Measurements from ENCODE around the gene ZDHHC18.

DNA sequence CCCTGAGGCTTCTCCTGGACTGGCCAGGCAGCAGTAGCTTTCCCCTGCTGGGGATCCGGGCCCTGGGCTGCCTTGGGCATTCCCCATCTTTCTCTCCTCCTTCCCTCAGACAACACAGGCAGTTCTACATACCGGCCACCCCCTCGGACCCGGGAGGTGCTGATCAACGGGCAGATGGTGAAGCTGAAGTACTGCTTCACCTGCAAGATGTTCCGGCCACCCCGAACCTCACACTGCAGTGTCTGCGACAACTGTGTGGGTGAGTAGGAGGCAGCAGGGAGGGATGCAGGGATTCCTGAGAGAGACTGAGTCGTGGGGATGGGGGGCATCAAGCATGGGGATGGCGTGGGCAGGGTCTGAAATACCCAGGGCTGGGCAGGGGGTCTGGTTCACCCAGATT lies 22.0 kb downstream of the ZDHHC18 start:
- TF ChIP-seq, protein P1, sequence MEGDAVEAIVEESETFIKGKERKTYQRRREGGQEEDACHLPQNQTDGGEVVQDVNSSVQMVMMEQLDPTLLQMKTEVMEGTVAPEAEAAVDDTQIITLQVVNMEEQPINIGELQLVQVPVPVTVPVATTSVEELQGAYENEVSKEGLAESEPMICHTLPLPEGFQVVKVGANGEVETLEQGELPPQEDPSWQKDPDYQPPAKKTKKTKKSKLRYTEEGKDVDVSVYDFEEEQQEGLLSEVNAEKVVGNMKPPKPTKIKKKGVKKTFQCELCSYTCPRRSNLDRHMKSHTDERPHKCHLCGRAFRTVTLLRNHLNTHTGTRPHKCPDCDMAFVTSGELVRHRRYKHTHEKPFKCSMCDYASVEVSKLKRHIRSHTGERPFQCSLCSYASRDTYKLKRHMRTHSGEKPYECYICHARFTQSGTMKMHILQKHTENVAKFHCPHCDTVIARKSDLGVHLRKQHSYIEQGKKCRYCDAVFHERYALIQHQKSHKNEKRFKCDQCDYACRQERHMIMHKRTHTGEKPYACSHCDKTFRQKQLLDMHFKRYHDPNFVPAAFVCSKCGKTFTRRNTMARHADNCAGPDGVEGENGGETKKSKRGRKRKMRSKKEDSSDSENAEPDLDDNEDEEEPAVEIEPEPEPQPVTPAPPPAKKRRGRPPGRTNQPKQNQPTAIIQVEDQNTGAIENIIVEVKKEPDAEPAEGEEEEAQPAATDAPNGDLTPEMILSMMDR (IDR thresholded peaks at IDR 0.05; ENCODE audit: insufficient read depth, low read depth, low read length), result no peak
- no peak for TF ChIP-seq EZH2 (IDR thresholded peaks at IDR 0.05; ENCODE audit: insufficient read depth, low read length)
